Heart left ventricle (tissue), 16 donors: ENCODE data around the gene ADGRV1. TPM values are rescaled to one million over a fixed set of nuclear protein-coding genes. Genes with fewer than 3 reads are reported as not detected.
A peak's percentile ranks its signal among the peaks of the same experiment; 100 is the strongest.

Source experiments
- ATAC-seq, 4 donors: fragments of 200-7000 bp; cut with Tn5 transposase; one replicate each; pipeline ENCODE4 v1.9.1; 2020 to 2022; ENCODE audit warnings: moderate library complexity in 4 of 4, mild to moderate bottlenecking in 3 of 4, moderate number of reproducible peaks in 1 of 4
- DNase-seq, 5 donors: peaks; one replicate each; pipeline ENCODE4 v3.0.0-alpha.2; 2020
- H3K27ac ChIP-seq, 12 donors: fragments of 200-600 bp; sonication (generic) in 4 of 12; one replicate each; pipeline versions ENCODE4 v1.5.0 to v1.8.0; 2016 to 2022; ENCODE audit warnings: mild to moderate bottlenecking in 2 of 12
- H3K27me3 ChIP-seq, 9 donors: fragments of 200-600 bp; sonication (generic) in 2 of 9; one replicate each; pipeline versions ENCODE4 v1.5.1 to v1.8.0; 2016 to 2022; ENCODE audit warnings: mild to moderate bottlenecking in 3 of 9
- H3K36me3 ChIP-seq, 9 donors: fragments of 200-600 bp; sonication (generic) in 2 of 9; one replicate each; pipeline versions ENCODE4 v1.5.0 to v1.8.0; 2018 to 2022; ENCODE audit warnings: mild to moderate bottlenecking in 2 of 9
- H3K4me1 ChIP-seq, 12 donors: fragments of 200-600 bp; sonication (generic) in 4 of 12; one replicate each; pipeline versions ENCODE4 v1.5.0 to v1.8.0; 2016 to 2022; ENCODE audit warnings: mild to moderate bottlenecking in 3 of 12
- H3K4me3 ChIP-seq, 12 donors: fragments of 200-600 bp; sonication (generic) in 4 of 12; one replicate each; pipeline versions ENCODE4 v1.5.0 to v1.8.0; 2017 to 2022; ENCODE audit warnings: mild to moderate bottlenecking in 9 of 12, moderate library complexity in 4 of 12
- H3K9me3 ChIP-seq, 12 donors: fragments of 200-600 bp; sonication (generic) in 4 of 12; one replicate each; pipeline versions ENCODE4 v1.5.0 to v1.8.0; 2016 to 2022; ENCODE audit warnings: mild to moderate bottlenecking in 1 of 12
- CTCF ChIP-seq, 12 donors: fragments of 200-600 bp; sonication (generic) in 4 of 12; IDR thresholded peaks; one replicate each; pipeline versions ENCODE4 v1.5.0 to v1.8.0; 2018 to 2022; ENCODE audit warnings: antibody characterized with exemption in 12 of 12, mild to moderate bottlenecking in 5 of 12
- POLR2A ChIP-seq, 2 donors: fragments of 450-650 bp; IDR thresholded peaks; one replicate each; pipeline ENCODE4 v1.6.1; 2017; ENCODE audit warnings: antibody characterized with exemption in 2 of 2, mild to moderate bottlenecking in 2 of 2, moderate library complexity in 2 of 2
- whole genome bisulfite sequencing, 4 donors: extraction: QIAGEN DNeasy Blood & Tissue Kit in 2 of 4; methylation state at CpG; one replicate each; pipeline versions ENCODE4 v1.1.5 to v1.1.7; 2013 to 2018; 5-methylcytosine and 5-hydroxymethylcytosine counted together
- intact Hi-C, 10 donors: fragments of 100-400 bp; cut with DNase I; formaldehyde crosslinking; loops; one replicate each; pipeline versions ENCODE4 v1.11.1 to v1.14.2; 2022
- polyA plus RNA-seq, 2 donors: library from polyadenylated mRNA; stranded (reverse); fragments of 200-250 nt; gene quantifications; one replicate each; pipeline ENCODE4 v1.2.3, GENCODE V29; 2013
- total RNA-seq, 9 donors: library from RNA; depleted of rRNA in 2 of 9; stranded (reverse); fragments of >200 nt in 2 of 9; fragmentation: NEBNext Ultra II Directional in 3 of 9; extraction: Animal tissue kit (Norgen Biotek cat#: 25700) in 3 of 9; gene quantifications; one replicate each; pipeline versions ENCODE4 v1.1.0 to v1.2.4, GENCODE V29; 2016 to 2023
- donor health status: ischemic (EF 13 %, LVEDD 7.1; RV severe dilation, severe dysfunction).
- donor health status: healthy with polysubstance abuse.
- donor health status: DM: no; HTN: yes; CAD: no.
- donor health status: DM: no; HTN: no; CAD: no.
- donor health status: ischemic (EF 25% LVEDD 6.9; RV normal size, moderate dysfunction).
- donor health status: ischemic (EF 25% LVEDD 5.7; RV mildly dilated, moderate dysfunction).
- donor health status: healthy.
- donor health status: DM: yes; HTN: yes; CAD: no.
- donor health status: ischemic (EF 35%, LVEDD 5.7; RV mildly dilated, moderate dysfunction).
- donor health status: nonischemic (EF 11% LVEDD 7.7; RV severe dilation, severe dysfunction).
- donor health status: DM: yes; HTN: yes; CAD: no.
- donor health status: PGD.
- donor health status: ischemic (EF 29% LVEDD 5.4; RV normal size, mild dysfunction).
- donor health status: nonischemic (EF 23%, LVEDD 6.1; RV moderate dilation, normal function).

Gene ADGRV1
- total and polyA plus RNA-seq, 11 donors, result 0.25 to 0.29 TPM; not detected in 9

GRCh38 chr5:91188755-91189154 is 630.2 kb downstream of the ADGRV1 start:
- peaks cover 0 to 25% (median 0%) of the 10 kb centered on the region in 12 donors for H3K4me1 ChIP-seq
- no peaks in the 10 kb centered on the region for H3K27me3 ChIP-seq
- 93 to 100% (median 97%) methylated on average over 1 of the region's 1 CpG for WGBS, 4 donors
- ATAC-seq (no peak), DNase-seq (no peak)
- H3K36me3 ChIP-seq, result no peaks in the 10 kb centered on the region
- intact Hi-C loops, result loop anchor here in 1 of 10 donors (10.0 kb wide), 1 partner anchor 74 kb away; no protein-coding TSS in a partner anchor
- no peak overlapping the region for H3K4me3 ChIP-seq
- no peak overlapping the region for H3K27ac ChIP-seq
- TF ChIP-seq POLR2A (IDR thresholded peaks at IDR 0.05), result no peak
- TF ChIP-seq CTCF (IDR thresholded peaks at IDR 0.05), result no peak
- no peaks in the 10 kb centered on the region for H3K9me3 ChIP-seq

- H3K27me3 ChIP-seq, result no peaks in the 10 kb centered on the region
- TF ChIP-seq POLR2A (IDR thresholded peaks at IDR 0.05), result no peak
- TF ChIP-seq CTCF (IDR thresholded peaks at IDR 0.05), result no peak
- H3K9me3 ChIP-seq, result no peaks in the 10 kb centered on the region
- H3K4me3 ChIP-seq, result peak overlapping the region in 9 of 12 donors; percentile 7 to 49 (median 31)
- WGBS, 4 donors, result 30 to 54% (median 44%) methylated on average over 8 of the region's 8 CpGs
- ATAC-seq (peak in 3 of 4 donors; percentile 87 to 93 (median 92)), DNase-seq (peak in 4 of 5 donors; percentile 31 to 53 (median 46))
- H3K4me1 ChIP-seq, result peaks cover 0 to 18% (median 0%) of the 10 kb centered on the region in 12 donors
- peak overlapping the region in 11 of 12 donors; percentile 1 to 77 (median 56) for H3K27ac ChIP-seq
- no peaks in the 10 kb centered on the region for H3K36me3 ChIP-seq
- intact Hi-C loops, result loop anchor here in 1 of 10 donors (10.0 kb wide), 1 partner anchor 75 kb away; no protein-coding TSS in a partner anchor
Observed at GRCh38 chr5:91189480-91190313, 631.1 kb downstream of the ADGRV1 start.

GRCh38 chr5:91190314-91190690 is 631.7 kb downstream of the ADGRV1 start:
- TF ChIP-seq POLR2A (IDR thresholded peaks at IDR 0.05) (no peak), CTCF (IDR thresholded peaks at IDR 0.05) (no peak)
- Histone ChIP-seq H3K4me1 (peaks cover 0 to 18% (median 0%) of the 10 kb centered on the region in 12 donors), H3K9me3 (no peaks in the 10 kb centered on the region), H3K36me3 (no peaks in the 10 kb centered on the region), H3K27me3 (no peaks in the 10 kb centered on the region), H3K4me3 (peak overlapping the region in 7 of 12 donors; percentile 22 to 49 (median 38)), H3K27ac (peak overlapping the region in 10 of 12 donors; percentile 11 to 77 (median 58))
- WGBS, 4 donors, result 46 to 64% (median 55%) methylated on average over 3 of the region's 3 CpGs
- intact Hi-C loops, result no loop called here
- DNase-seq, result no peak
- peak in 3 of 4 donors; percentile 29 to 46 (median 36) for ATAC-seq

GRCh38 chr5:91194824-91195381 is 636.3 kb downstream of the ADGRV1 start:
- no peak for TF ChIP-seq CTCF (IDR thresholded peaks at IDR 0.05)
- TF ChIP-seq POLR2A (IDR thresholded peaks at IDR 0.05), result no peak
- Histone ChIP-seq H3K27ac (no peak overlapping the region), H3K27me3 (no peaks in the 10 kb centered on the region), H3K36me3 (no peaks in the 10 kb centered on the region), H3K4me3 (no peak overlapping the region), H3K9me3 (peaks cover 0 to 7% (median 0%) of the 10 kb centered on the region in 12 donors), H3K4me1 (peaks cover 0 to 10% (median 0%) of the 10 kb centered on the region in 12 donors)
- 95 to 97% (median 96%) methylated on average over 8 of the region's 8 CpGs for WGBS, 4 donors
- no peak for DNase-seq
- intact Hi-C loops, result no loop called here
- ATAC-seq, result no peak
